SH-SY5Y (cell line): ENCODE measurements around the gene ANG.

Source experiments
- GATA2 ChIP-seq: IDR thresholded peaks from 2 replicates; pipeline ENCODE4 v1.6.1; 2011; ENCODE audit warnings: mild to moderate bottlenecking, low read depth, low read length
- GATA3 ChIP-seq: IDR thresholded peaks from 2 replicates; pipeline ENCODE4 v1.6.1; 2011; ENCODE audit warnings: low read depth, mild to moderate bottlenecking, low read length, moderate library complexity

The ANG gene

DNA sequence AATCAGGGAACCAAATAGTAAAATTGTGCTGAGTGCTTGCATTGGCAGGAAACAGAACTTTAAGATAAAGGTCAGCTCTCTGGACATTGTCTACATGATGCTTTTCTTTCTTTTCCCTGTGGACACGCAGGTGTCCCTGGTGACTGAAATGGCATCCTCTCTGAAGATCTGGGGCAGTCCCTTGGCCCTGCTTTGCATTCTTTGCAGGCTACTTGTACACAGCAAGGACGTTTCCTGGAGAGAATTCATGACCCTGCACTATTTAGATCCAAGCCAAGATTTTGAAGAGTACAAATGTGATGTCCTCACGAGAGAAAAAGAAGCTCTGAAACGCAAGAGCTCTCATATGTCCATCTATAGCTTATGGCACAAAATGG, 45.9 kb downstream of the ANG start:
- TF ChIP-seq GATA3: no peak
- no peak for TF ChIP-seq GATA2

DNA sequence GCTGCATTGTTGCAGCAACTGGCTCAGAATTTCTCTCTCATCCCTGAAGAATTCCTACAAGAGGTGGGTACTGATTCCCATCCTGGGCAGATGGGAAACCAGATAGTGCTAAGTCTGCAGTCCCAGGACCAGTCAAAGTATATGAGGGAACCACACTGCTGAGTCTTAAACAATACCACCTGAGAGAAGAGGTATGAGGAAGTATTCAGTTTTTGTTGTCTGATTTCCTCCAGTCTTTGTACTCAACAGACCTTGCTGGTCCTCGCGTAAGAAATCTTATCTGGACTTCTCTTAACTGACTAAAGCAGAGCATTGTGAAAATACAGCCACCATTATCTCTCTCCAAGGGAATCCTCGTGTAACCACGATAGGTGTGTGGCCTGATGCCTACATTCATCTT, 53.6 kb downstream of the ANG start:
- no peak for TF ChIP-seq GATA3

DNA sequence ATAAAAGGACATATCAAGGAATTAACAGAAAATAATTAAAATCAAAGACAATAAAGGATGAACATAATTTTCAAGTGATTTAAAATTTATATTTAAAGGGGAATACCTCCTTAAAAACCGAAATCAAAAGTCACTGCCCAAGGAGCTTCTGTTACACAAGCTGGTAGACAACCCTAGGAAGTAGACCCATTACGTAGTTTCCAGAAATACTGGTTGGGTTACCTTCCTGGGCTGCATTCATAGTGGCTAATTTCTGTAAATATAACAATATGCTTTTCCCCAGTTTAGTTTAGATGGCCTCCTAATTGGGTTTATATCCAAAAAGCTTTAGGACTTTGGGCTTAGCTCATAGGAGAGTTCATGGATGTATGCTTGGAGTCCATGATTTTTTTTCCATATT, 55.0 kb downstream of the ANG start:
- no peak for TF ChIP-seq GATA2
- no peak for TF ChIP-seq GATA3
